ENCODE results near the gene MIPOL1. TPM values are rescaled to one million over a fixed set of nuclear protein-coding genes. Genes with fewer than 3 reads are reported as not detected.

Gene MIPOL1
- total and polyA plus RNA-seq, 2 of the 4 experiments (the other 2 are of a cell fraction) = 2.7 to 5.9 TPM

GRCh38 chr14:37515771-37516170 is 318.0 kb downstream of the MIPOL1 start:
- intact Hi-C loops (cut with micrococcal nuclease) = loop anchor here (10.0 kb wide), 1 partner anchor 61 kb away; no protein-coding TSS in a partner anchor
- no peak overlapping the region for H4K8ac ChIP-seq (ENCODE audit: low read depth in 2 of 2, low read length in 2 of 2)
- H3K56ac ChIP-seq (ENCODE audit: extremely low read depth, insufficient read depth, low read length) = no peak overlapping the region
- H3K4me2 ChIP-seq (ENCODE audit: low read depth, low read length) = no peak overlapping the region
- no peak overlapping the region for H4K5ac ChIP-seq (ENCODE audit: low read depth, low read length)
- no peak overlapping the region for H3K14ac ChIP-seq (replicated peaks; ENCODE audit: low read depth, low read length)
- DNase-seq = no peak
- WGBS, 2 experiments (ENCODE audit: extremely low coverage in 2 of 2, insufficient read length in 1 of 2) = no CpG with 5 or more reads among the region's 3 CpGs
- H3K9ac ChIP-seq (ENCODE audit: low read depth, low read length) = no peak overlapping the region
- H3K4me1 ChIP-seq (ENCODE audit: control insufficient read depth, insufficient read depth, low read length) = no peaks in the 10 kb centered on the region
- H2BK5ac ChIP-seq (ENCODE audit: low read depth, low read length, poor library complexity, severe bottlenecking) = no peak overlapping the region
- in situ Hi-C loops (cut with MboI; ENCODE audit: low sequenced_read_pairs) = no loop called here
- no peak overlapping the region for H2AK5ac ChIP-seq (ENCODE audit: low read depth, low read length)
- no peaks in the 10 kb centered on the region for H3K9me1 ChIP-seq (ENCODE audit: insufficient read depth, low read length)
- H3K36me3 ChIP-seq (ENCODE audit: control insufficient read depth, insufficient read depth, low read length) = no peaks in the 10 kb centered on the region
- H3K79me1 ChIP-seq (ENCODE audit: low read depth in 1 of 2, low read length in 2 of 2) = no peaks in the 10 kb centered on the region
- H3K18ac ChIP-seq (ENCODE audit: low read depth, low read length) = no peak overlapping the region
- H3K23ac ChIP-seq (ENCODE audit: low read depth, low read length) = no peak overlapping the region
- no peak overlapping the region for H2BK120ac ChIP-seq (ENCODE audit: low read depth, low read length)
- no peaks in the 10 kb centered on the region for H3K27me3 ChIP-seq (ENCODE audit: control insufficient read depth, insufficient read depth, low read length)
- ChIA-PET POLR2A (ENCODE audit: unreplicated experiment) (no interaction called here), CTCF (no interaction called here)
- no peak overlapping the region for H3K27ac ChIP-seq (ENCODE audit: insufficient read depth, low read length)
- H2BK20ac ChIP-seq (ENCODE audit: low read depth, low read length) = no peak overlapping the region
- ATAC-seq (ENCODE audit: low read depth) = no peak
- H3K4me3 ChIP-seq (ENCODE audit: insufficient read depth, low read depth, low read length) = no peak overlapping the region
- no peak overlapping the region for H2BK15ac ChIP-seq (ENCODE audit: low read depth, low read length)
- no peak overlapping the region for H2AK9ac ChIP-seq (replicated peaks; ENCODE audit: low read depth, low read length, poor library complexity)
- BruUV-seq (replicated peaks) = no TSS peak
- no peak overlapping the region for H3K4ac ChIP-seq (ENCODE audit: low read depth, low read length)
- no peak overlapping the region for H4K91ac ChIP-seq (ENCODE audit: insufficient read depth, low read depth, low read length)
- no peaks in the 10 kb centered on the region for H4K20me1 ChIP-seq (ENCODE audit: insufficient read depth, low read length)
- dilution Hi-C loops (cut with HindIII; ENCODE audit: low sequenced_read_pairs, unreplicated experiment) = no loop called here
- no peaks in the 10 kb centered on the region for H3K9me3 ChIP-seq (ENCODE audit: control insufficient read depth, insufficient read depth, low read length)
- no peak for TF ChIP-seq SMC3 (IDR thresholded peaks at IDR 0.05; ENCODE audit: low read depth, low read length)
- no peak for TF ChIP-seq MAZ (IDR thresholded peaks at IDR 0.05; ENCODE audit: borderline replicate concordance, low read depth, low read length)
- no peak for TF ChIP-seq POLR2A (IDR thresholded peaks at IDR 0.05; ENCODE audit: low read depth, low read length)
- no peak for TF ChIP-seq USF2 (IDR thresholded peaks at IDR 0.05; ENCODE audit: low read depth, low read length)
- no peak for TF ChIP-seq CHD1 (IDR thresholded peaks at IDR 0.05; ENCODE audit: low read depth, low read length)
- TF ChIP-seq NFE2L2 (IDR thresholded peaks at IDR 0.05; ENCODE audit: low read depth, low read length) = no peak
- no peak for TF ChIP-seq ELK1 (IDR thresholded peaks at IDR 0.05; ENCODE audit: borderline replicate concordance, low read depth, low read length)
- no peak for TF ChIP-seq RCOR1 (IDR thresholded peaks at IDR 0.05; ENCODE audit: insufficient replicate concordance, low read length)
- no peak for TF ChIP-seq BHLHE40 (IDR thresholded peaks at IDR 0.05; ENCODE audit: low read depth, low read length)
- TF ChIP-seq CTCF (conservative IDR thresholded peaks at IDR 0.05; ENCODE audit: low read depth, low read length) = no peak
- TF ChIP-seq RAD21 (IDR thresholded peaks at IDR 0.05; ENCODE audit: low read length) = no peak
- TF ChIP-seq CEBPB (IDR thresholded peaks at IDR 0.05; ENCODE audit: low read depth, low read length) = no peak
- no peak for TF ChIP-seq FOS (IDR thresholded peaks at IDR 0.05; ENCODE audit: low read depth, low read length)
- no peak for TF ChIP-seq MAFK (IDR thresholded peaks at IDR 0.05; ENCODE audit: low read depth, low read length)
- no peak for TF ChIP-seq MXI1 (IDR thresholded peaks at IDR 0.05; ENCODE audit: borderline replicate concordance, low read depth, low read length)
- TF ChIP-seq RFX5 (IDR thresholded peaks at IDR 0.05; ENCODE audit: low read depth, low read length) = no peak
- H2AFZ ChIP-seq (replicated peaks; ENCODE audit: low read length, poor library complexity) = no peak overlapping the region
